ENCODE results near the gene SMIM44.

DNA sequence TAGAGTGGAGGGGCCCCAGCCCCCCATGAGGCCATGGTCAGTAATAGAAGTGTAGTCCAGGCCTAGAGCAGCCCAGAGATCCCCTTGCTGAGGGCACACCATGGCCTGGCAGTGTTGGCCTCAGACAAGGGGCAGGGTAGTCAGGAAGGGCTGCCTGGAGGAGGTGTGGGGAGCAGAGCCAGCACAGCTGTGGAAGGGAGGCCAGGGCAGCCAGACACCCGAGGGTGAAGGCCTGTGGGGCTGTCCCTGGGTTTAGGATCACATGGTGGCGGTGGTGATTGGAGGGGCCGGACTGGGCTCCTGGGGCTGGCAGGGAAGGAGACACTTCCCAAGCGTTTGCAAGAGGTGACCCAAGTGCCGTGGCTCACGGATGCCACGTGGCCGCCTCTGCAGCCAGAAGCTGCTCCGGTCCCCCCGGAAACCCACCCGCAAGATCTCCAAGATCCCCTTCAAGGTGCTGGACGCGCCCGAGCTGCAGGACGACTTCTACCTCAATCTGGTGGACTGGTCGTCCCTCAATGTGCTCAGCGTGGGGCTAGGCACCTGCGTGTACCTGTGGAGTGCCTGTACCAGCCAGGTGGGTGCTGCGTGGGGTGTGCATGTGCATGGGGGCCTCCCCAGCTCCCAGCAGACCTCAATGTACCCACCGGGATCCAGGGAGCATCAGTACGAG is 44.1 kb upstream of the SMIM44 start:
- TF ChIP-seq, protein P1, sequence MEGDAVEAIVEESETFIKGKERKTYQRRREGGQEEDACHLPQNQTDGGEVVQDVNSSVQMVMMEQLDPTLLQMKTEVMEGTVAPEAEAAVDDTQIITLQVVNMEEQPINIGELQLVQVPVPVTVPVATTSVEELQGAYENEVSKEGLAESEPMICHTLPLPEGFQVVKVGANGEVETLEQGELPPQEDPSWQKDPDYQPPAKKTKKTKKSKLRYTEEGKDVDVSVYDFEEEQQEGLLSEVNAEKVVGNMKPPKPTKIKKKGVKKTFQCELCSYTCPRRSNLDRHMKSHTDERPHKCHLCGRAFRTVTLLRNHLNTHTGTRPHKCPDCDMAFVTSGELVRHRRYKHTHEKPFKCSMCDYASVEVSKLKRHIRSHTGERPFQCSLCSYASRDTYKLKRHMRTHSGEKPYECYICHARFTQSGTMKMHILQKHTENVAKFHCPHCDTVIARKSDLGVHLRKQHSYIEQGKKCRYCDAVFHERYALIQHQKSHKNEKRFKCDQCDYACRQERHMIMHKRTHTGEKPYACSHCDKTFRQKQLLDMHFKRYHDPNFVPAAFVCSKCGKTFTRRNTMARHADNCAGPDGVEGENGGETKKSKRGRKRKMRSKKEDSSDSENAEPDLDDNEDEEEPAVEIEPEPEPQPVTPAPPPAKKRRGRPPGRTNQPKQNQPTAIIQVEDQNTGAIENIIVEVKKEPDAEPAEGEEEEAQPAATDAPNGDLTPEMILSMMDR (IDR thresholded peaks at IDR 0.05; ENCODE audit: low read depth, low read length): no peak
- TF ChIP-seq EZH2phosphoT487 (IDR thresholded peaks at IDR 0.05; ENCODE audit: low read depth): no peak
